GM10248 (cell line): Measurements from ENCODE around the gene ACTR3C.

Source experiments
- CTCF ChIA-PET: fragments of 300-600 bp; sonication (Branson Sonifier 250); formaldehyde crosslinking; extraction: SDS; loops from one replicate; lab custom pipeline; 2021; ENCODE audit warnings: antibody characterized with exemption; lab: Yijun Ruan, JAX
- POLR2A ChIA-PET: fragments of 350-650 bp; sonication (Branson Sonifier 250); formaldehyde crosslinking; extraction: SDS; loops from one replicate; lab custom pipeline; 2020; ENCODE audit warnings: antibody characterized with exemption; lab: Yijun Ruan, JAX
- DNase-seq: peaks from one replicate; pipeline ENCODE4 v3.0.0; 2012; ENCODE audit errors: extremely low spot score
- CTCF ChIP-seq: IDR thresholded peaks from 2 replicates; pipeline ENCODE4 v1.5.1; 2012; ENCODE audit warnings: mild to moderate bottlenecking, low read depth; ENCODE audit errors: extremely low read depth, missing control alignments, control extremely low read depth

Gene ACTR3C

GRCh38 chr7:150369748-150370501 is 46.6 kb upstream of the ACTR3C start:
- no peak for DNase-seq
- ChIA-PET POLR2A (interaction anchor here (0.8 to 1.5 kb wide), 4 partner anchors 8 to 22 kb away, joined by 3 to 5 read pairs (median 3); no protein-coding TSS in a partner anchor), CTCF (interaction anchor here (0.7 to 7.1 kb wide), 10 partner anchors 8 to 85 kb away, joined by 3 to 66 read pairs (median 4); a partner anchor contains a TSS)
- TF ChIP-seq CTCF, result no peak

- POLR2A ChIA-PET, result interaction anchor here (0.5 to 1.5 kb wide), 5 partner anchors 9 to 23 kb away, joined by 3 to 5 read pairs (median 3); no protein-coding TSS in a partner anchor
- CTCF ChIA-PET, result interaction anchor here (1.1 to 7.1 kb wide), 7 partner anchors 9 to 84 kb away, joined by 4 to 66 read pairs (median 5); a partner anchor contains a TSS
- DNase-seq, result peak; percentile 64
- no peak for TF ChIP-seq CTCF
Observed at GRCh38 chr7:150368884-150369747, 45.8 kb upstream of the ACTR3C start.

GRCh38 chr7:150368096-150368883 is 44.9 kb upstream of the ACTR3C start, which contains the start of gene REPIN1:
Gene REPIN1, plus strand, starts transcription at chr7:150368822. Its CDS starts 890 bp downstream, at chr7:150369712.
- POLR2A ChIA-PET, result interaction anchor here (0.5 to 1.4 kb wide), 3 partner anchors 10 to 17 kb away, joined by 3 to 5 read pairs (median 3); no protein-coding TSS in a partner anchor
- peak; percentile 90 for DNase-seq
- TF ChIP-seq CTCF, result no peak
- CTCF ChIA-PET, result interaction anchor here (1.4 to 7.1 kb wide), 5 partner anchors 10 to 38 kb away, joined by 3 to 66 read pairs (median 9); a partner anchor contains a TSS

- no peak for TF ChIP-seq CTCF
- CTCF ChIA-PET, result interaction anchor here (1.4 to 7.1 kb wide), 5 partner anchors 10 to 32 kb away, joined by 3 to 66 read pairs (median 4); no protein-coding TSS in a partner anchor
- no peak for DNase-seq
- POLR2A ChIA-PET, result no interaction called here
Observed at GRCh38 chr7:150367677-150368095, 44.3 kb upstream of the ACTR3C start.

GRCh38 chr7:150365673-150366398 is 42.5 kb upstream of the ACTR3C start:
- DNase-seq, result no peak
- CTCF ChIA-PET, result interaction anchor here (0.9 to 7.1 kb wide), 4 partner anchors 9 to 80 kb away, joined by 3 to 66 read pairs (median 4); no protein-coding TSS in a partner anchor
- POLR2A ChIA-PET, result interaction anchor here (0.8 to 2.0 kb wide), 2 partner anchors 10 to 12 kb away, joined by 3 to 4 read pairs; no protein-coding TSS in a partner anchor
- no peak for TF ChIP-seq CTCF
